Trophoblast cell (in vitro differentiated cells and primary cell): Measurements from ENCODE around the gene CEMP1.
A peak's percentile ranks its signal among the peaks of the same experiment; 100 is the strongest.

Source experiments
- DNase-seq, 2 donors: peaks; one replicate each; pipeline ENCODE4 v3.0.0-alpha.2; 2016
- H2AFZ ChIP-seq: 2 replicates; pipeline ENCODE4 v1.6.1; 2013; ENCODE audit warnings: low read length, moderate library complexity, mild to moderate bottlenecking; ENCODE audit not compliant: insufficient read depth, poor library complexity
- H2AK5ac ChIP-seq: 2 replicates; pipeline ENCODE4 v1.6.1; 2013; ENCODE audit warnings: mild to moderate bottlenecking, low read length
- H2BK120ac ChIP-seq: 2 replicates; pipeline ENCODE4 v1.6.1; 2013; ENCODE audit warnings: low read length, mild to moderate bottlenecking, moderate library complexity; ENCODE audit not compliant: insufficient read depth, poor library complexity
- H2BK12ac ChIP-seq: 2 replicates; pipeline ENCODE4 v1.6.1; 2013; ENCODE audit warnings: mild to moderate bottlenecking, low read length, moderate library complexity
- H2BK5ac ChIP-seq: 2 replicates; pipeline ENCODE4 v1.6.1; 2013; ENCODE audit warnings: low read length, low read depth, moderate library complexity, mild to moderate bottlenecking; ENCODE audit not compliant: poor library complexity
- H3K14ac ChIP-seq: 2 replicates; pipeline ENCODE4 v1.6.1; 2013; ENCODE audit warnings: mild to moderate bottlenecking, low read length
- H3K18ac ChIP-seq: 2 replicates; pipeline ENCODE4 v1.6.1; 2013; ENCODE audit warnings: mild to moderate bottlenecking, low read length
- H3K23ac ChIP-seq: 2 replicates; pipeline ENCODE4 v1.6.1; 2013; ENCODE audit warnings: low read length
- H3K27ac ChIP-seq: 2 replicates; pipeline ENCODE4 v1.5.1; 2013; ENCODE audit warnings: low read depth, mild to moderate bottlenecking, inconsistent platforms, low read length, moderate library complexity
- H3K27me3 ChIP-seq: 2 replicates; pipeline ENCODE4 v1.6.1; 2013; ENCODE audit warnings: inconsistent platforms, mild to moderate bottlenecking, low read length, moderate library complexity; ENCODE audit not compliant: insufficient read depth
- H3K36me3 ChIP-seq, 2 experiments: 1 replicate in 1 of 2; 2 replicates in 1 of 2; pipeline ENCODE4 v1.6.1; 2013; ENCODE audit warnings: low read length in 2 of 2, mild to moderate bottlenecking in 2 of 2, moderate library complexity in 1 of 2; ENCODE audit not compliant: insufficient read depth in 2 of 2, control insufficient read depth in 1 of 2
- H3K4ac ChIP-seq: 2 replicates; pipeline ENCODE4 v1.6.1; 2013; ENCODE audit warnings: low read depth, mild to moderate bottlenecking, low read length, moderate library complexity
- H3K4me1 ChIP-seq, 2 experiments: 1 replicate in 1 of 2; 2 replicates in 1 of 2; pipeline ENCODE4 v1.6.1; 2013; ENCODE audit warnings: low read length in 2 of 2, mild to moderate bottlenecking in 2 of 2, moderate library complexity in 1 of 2; ENCODE audit not compliant: insufficient read depth in 2 of 2, control insufficient read depth in 1 of 2
- H3K4me2 ChIP-seq: 2 replicates; pipeline ENCODE4 v1.6.1; 2013; ENCODE audit warnings: inconsistent platforms, mild to moderate bottlenecking, low read length, moderate library complexity
- H3K4me3 ChIP-seq: 2 replicates; pipeline ENCODE4 v1.5.1; 2013; ENCODE audit warnings: mild to moderate bottlenecking, low read depth, low read length, inconsistent platforms
- H3K79me1 ChIP-seq: one replicate; pipeline ENCODE4 v1.6.1; 2013; ENCODE audit warnings: low read length
- H3K79me2 ChIP-seq: 2 replicates; pipeline ENCODE4 v1.6.1; 2013; ENCODE audit warnings: low read length, mild to moderate bottlenecking; ENCODE audit not compliant: control insufficient read depth, insufficient read depth, poor library complexity
- H3K9ac ChIP-seq: 2 replicates; pipeline ENCODE4 v1.6.1; 2013; ENCODE audit warnings: mild to moderate bottlenecking, low read length
- H3K9me3 ChIP-seq: 2 replicates; pipeline ENCODE4 v1.6.1; 2013; ENCODE audit warnings: low read depth, mild to moderate bottlenecking, control low read depth, inconsistent platforms, low read length; ENCODE audit not compliant: insufficient read depth
- H4K12ac ChIP-seq: 2 replicates; pipeline ENCODE4 v1.6.1; 2013; ENCODE audit warnings: low read depth, mild to moderate bottlenecking, low read length, moderate library complexity
- H4K8ac ChIP-seq: 2 replicates; pipeline ENCODE4 v1.6.1; 2013; ENCODE audit warnings: low read depth, mild to moderate bottlenecking, low read length, moderate library complexity
- H4K91ac ChIP-seq: one replicate; pipeline ENCODE4 v1.6.1; 2013; ENCODE audit warnings: low read depth, mild to moderate bottlenecking, low read length, moderate library complexity
- WGBS: extraction: QIAGEN DNeasy Blood & Tissue Kit; methylation state at CpG from one replicate; pipeline ENCODE4 v1.1.7; 2013; ENCODE audit warnings: missing lambda C conversion rate; ENCODE audit not compliant: insufficient read length, insufficient coverage; ENCODE audit errors: extremely low coverage; 5-methylcytosine and 5-hydroxymethylcytosine counted together

The CEMP1 gene

DNA sequence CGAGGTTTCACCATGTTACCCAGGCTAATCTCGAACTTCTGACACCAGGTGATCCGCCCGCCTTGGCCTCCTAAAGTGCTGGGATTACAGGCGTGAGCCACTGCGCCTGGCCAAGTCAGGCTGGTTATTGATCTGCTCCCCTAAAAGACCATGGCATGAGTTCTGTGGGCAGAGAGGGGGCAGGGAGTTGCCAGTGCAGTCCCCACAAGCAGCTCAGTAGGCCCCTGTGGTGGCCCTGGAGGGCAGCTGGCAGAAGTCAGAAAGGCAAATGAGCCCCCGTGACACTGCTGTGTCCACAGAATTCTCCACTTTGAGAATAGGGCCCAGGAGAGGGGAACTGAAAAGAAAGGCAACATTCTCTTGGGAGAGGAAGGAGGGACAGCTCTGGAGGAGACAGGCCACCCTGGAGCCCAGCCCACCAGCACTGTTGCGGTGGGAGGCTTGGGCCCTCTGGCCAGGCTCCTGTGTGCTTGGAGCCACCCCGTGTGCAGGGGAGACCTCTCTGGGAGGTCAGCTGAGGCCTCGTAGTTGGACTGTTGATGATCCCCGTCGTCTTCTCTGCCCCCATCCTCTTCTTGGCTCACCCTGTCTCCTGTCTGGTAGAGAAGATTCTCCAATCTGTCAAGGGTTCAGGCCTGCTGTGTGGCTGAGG is 13.1 kb downstream of the CEMP1 start:
- H3K9ac ChIP-seq, result no peak overlapping the region
- H3K23ac ChIP-seq, result no peak overlapping the region
- H3K79me1 ChIP-seq, result peaks cover 18% of the 10 kb centered on the region
- H3K27me3 ChIP-seq, result no peaks in the 10 kb centered on the region
- H2BK120ac ChIP-seq, result no peak overlapping the region
- H4K12ac ChIP-seq, result no peak overlapping the region
- no peak overlapping the region for H3K4me3 ChIP-seq
- H3K36me3 ChIP-seq, result peaks cover 25 to 26% of the 10 kb centered on the region in 2 experiments
- no peak overlapping the region for H2BK12ac ChIP-seq
- H4K8ac ChIP-seq, result no peak overlapping the region
- no peaks in the 10 kb centered on the region for H3K9me3 ChIP-seq
- peak overlapping the region; percentile 98 for H3K4ac ChIP-seq
- H4K91ac ChIP-seq, result no peak overlapping the region
- H2AFZ ChIP-seq, result no peak overlapping the region
- WGBS, result no CpG with 5 or more reads among the region's 12 CpGs
- H3K18ac ChIP-seq, result no peak overlapping the region
- peaks cover 36 to 49% of the 10 kb centered on the region in 2 experiments for H3K4me1 ChIP-seq
- H3K79me2 ChIP-seq, result peaks cover 46% of the 10 kb centered on the region
- no peak overlapping the region for H2AK5ac ChIP-seq
- no peak overlapping the region for H3K14ac ChIP-seq
- H3K4me2 ChIP-seq, result no peak overlapping the region
- DNase-seq, result no peak
- H3K27ac ChIP-seq, result no peak overlapping the region
- no peak overlapping the region for H2BK5ac ChIP-seq

DNA sequence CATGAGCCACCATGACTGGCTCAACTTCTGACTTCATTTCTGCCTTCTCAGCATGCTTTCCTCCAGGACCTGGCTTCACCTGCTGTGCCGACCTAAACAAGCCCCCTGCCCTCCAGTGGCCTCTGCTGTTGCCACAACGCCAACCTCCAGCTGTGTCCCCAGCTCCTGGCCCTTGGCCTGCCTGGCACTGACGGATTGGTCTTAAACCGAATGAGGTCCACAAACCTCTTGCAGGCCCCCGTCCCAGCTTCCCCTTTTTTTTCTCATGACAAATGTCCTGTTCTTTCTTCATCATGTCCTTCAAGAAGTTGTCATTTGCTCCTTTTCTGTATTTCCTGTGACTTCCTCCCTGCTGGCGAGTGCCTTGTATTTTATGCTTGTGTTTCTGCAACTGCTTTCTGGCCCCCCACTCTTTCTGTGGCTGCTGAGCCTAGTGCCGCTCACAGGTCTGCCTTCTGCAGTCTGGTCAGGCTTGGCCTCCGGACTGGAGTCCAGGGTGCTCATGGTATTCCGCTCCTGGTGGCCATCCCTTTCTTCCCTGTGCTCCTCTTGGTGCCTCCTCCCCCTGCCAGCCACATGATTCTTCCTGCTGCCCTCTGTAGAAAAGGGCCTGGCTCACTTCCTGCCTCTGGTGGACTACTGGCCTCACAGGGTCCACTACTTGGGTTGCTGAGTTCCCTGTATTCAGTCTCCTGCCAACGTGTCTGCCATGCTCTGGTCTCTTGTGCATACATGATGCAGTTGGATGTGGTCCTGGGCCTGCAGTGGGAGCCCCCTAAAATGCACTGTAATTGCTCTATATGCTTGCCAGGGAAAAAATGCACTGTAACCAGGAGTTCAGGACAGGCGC is 14.6 kb downstream of the CEMP1 start:
- H2BK12ac ChIP-seq, result no peak overlapping the region
- peaks cover 2% of the 10 kb centered on the region for H3K9me3 ChIP-seq
- no peak overlapping the region for H2BK5ac ChIP-seq
- no peak overlapping the region for H4K91ac ChIP-seq
- peaks cover 38 to 52% of the 10 kb centered on the region in 2 experiments for H3K4me1 ChIP-seq
- H2BK120ac ChIP-seq, result no peak overlapping the region
- no peak overlapping the region for H2AK5ac ChIP-seq
- no peak overlapping the region for H3K4me3 ChIP-seq
- no peak overlapping the region for H3K18ac ChIP-seq
- H3K79me2 ChIP-seq, result peaks cover 46% of the 10 kb centered on the region
- H3K79me1 ChIP-seq, result peaks cover 18% of the 10 kb centered on the region
- no peak overlapping the region for H4K8ac ChIP-seq
- no peak overlapping the region for H4K12ac ChIP-seq
- peak overlapping the region; percentile 98 for H3K4ac ChIP-seq
- H3K36me3 ChIP-seq, result peaks cover 22% of the 10 kb centered on the region in 2 experiments
- H3K27me3 ChIP-seq, result no peaks in the 10 kb centered on the region
- H3K14ac ChIP-seq, result no peak overlapping the region
- H3K9ac ChIP-seq, result no peak overlapping the region
- no peak overlapping the region for H3K23ac ChIP-seq
- no peak for DNase-seq
- H3K27ac ChIP-seq, result no peak overlapping the region
- H2AFZ ChIP-seq, result peak overlapping the region; percentile 50
- WGBS, result no CpG with 5 or more reads among the region's 11 CpGs
- no peak overlapping the region for H3K4me2 ChIP-seq

DNA sequence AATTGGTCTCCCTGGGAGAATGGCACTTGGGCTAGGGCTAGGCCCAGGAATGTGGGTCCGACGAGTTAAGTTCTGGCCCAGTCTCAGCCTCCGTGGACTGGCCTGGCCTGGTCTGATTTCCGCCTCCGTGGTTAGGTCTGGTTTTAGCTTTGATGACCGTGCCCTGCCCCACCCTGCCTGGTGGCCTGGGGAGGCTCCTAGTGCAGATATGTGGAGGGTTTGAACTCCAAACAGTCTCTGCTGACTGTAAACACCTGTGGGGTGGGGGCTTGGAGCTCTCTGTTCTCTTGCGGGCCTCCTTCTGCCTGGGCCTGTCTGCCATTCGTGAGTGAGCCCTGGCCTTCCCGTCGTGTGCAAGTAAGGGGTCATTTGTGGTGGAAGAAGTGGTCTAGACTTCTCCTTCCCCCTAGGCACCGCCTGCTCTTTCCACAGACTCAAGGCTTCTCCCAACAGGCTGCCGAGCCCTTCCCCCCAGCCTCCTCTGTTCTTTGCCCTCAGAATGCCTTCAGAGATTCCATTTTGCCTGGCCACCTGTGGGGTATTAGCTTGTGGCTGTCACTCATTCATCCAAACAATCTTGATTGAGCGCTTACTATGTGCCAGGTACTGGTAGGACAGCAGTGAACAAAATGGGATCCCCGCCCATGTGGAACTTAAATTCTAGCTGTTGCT is 15.9 kb downstream of the CEMP1 start:
- H2BK120ac ChIP-seq, result no peak overlapping the region
- peak overlapping the region; percentile 51 for H3K27ac ChIP-seq
- H4K8ac ChIP-seq, result no peak overlapping the region
- peak overlapping the region; percentile 45 for H2BK5ac ChIP-seq
- peak overlapping the region; percentile 74 for H3K4me2 ChIP-seq
- H2BK12ac ChIP-seq, result no peak overlapping the region
- H3K4me1 ChIP-seq, result peaks cover 31 to 43% of the 10 kb centered on the region in 2 experiments
- H3K23ac ChIP-seq, result no peak overlapping the region
- H3K79me1 ChIP-seq, result peaks cover 14% of the 10 kb centered on the region
- peaks cover 43% of the 10 kb centered on the region for H3K79me2 ChIP-seq
- H4K12ac ChIP-seq, result peak overlapping the region; percentile 20
- H3K27me3 ChIP-seq, result no peaks in the 10 kb centered on the region
- no CpG with 5 or more reads among the region's 14 CpGs for WGBS
- H3K36me3 ChIP-seq, result peaks cover 19 to 22% of the 10 kb centered on the region in 2 experiments
- peak in 1 of 2 donors; percentile 60 for DNase-seq
- peak overlapping the region; percentile 35 for H2AK5ac ChIP-seq
- H3K9me3 ChIP-seq, result peaks cover 2% of the 10 kb centered on the region
- peak overlapping the region; percentile 99 for H3K4me3 ChIP-seq
- peak overlapping the region; percentile 92 for H3K9ac ChIP-seq
- no peak overlapping the region for H2AFZ ChIP-seq
- H3K18ac ChIP-seq, result peak overlapping the region; percentile 2
- peak overlapping the region; percentile 98 for H4K91ac ChIP-seq
- H3K14ac ChIP-seq, result peak overlapping the region; percentile 83
- H3K4ac ChIP-seq, result peak overlapping the region; percentile 98
